GM21447 (cell line): ENCODE measurements around the gene RBM17.
"Not testable (repeated sequence)": the region's sequence is repeated elsewhere in the genome, so short reads cannot be mapped to it uniquely, and the experiment has no call there.

Experiments used
- ATAC-seq: cut with Tn5 transposase; IDR thresholded peaks from one replicate; pipeline ENCODE4 v1.9.1; 2021; ENCODE audit not compliant: unreplicated experiment

Gene RBM17

GRCh38 chr10:6135039-6135438 is 46.2 kb downstream of the RBM17 start:
- no peak for ATAC-seq

- ATAC-seq, result no peak
These were observed 46.8 kb downstream of the RBM17 start for GRCh38 chr10:6135589-6136168.

- ATAC-seq, result peak; percentile 49
These were observed 47.7 kb downstream of the RBM17 start for GRCh38 chr10:6136215-6137201.

GRCh38 chr10:6138456-6138855 is 49.6 kb downstream of the RBM17 start:
- ATAC-seq, result no peak

- no peak for ATAC-seq
These were observed 50.6 kb downstream of the RBM17 start for GRCh38 chr10:6139470-6139869.

- no peak for ATAC-seq
These were observed 51.5 kb downstream of the RBM17 start for GRCh38 chr10:6140141-6140841.

- no peak for ATAC-seq
These were observed 52.1 kb downstream of the RBM17 start for GRCh38 chr10:6140965-6141295.

GRCh38 chr10:6141296-6142151 is 52.7 kb downstream of the RBM17 start:
- peak; percentile 55 for ATAC-seq

GRCh38 chr10:6142186-6142585 is 53.4 kb downstream of the RBM17 start:
- not testable (repeated sequence) for ATAC-seq

GRCh38 chr10:6142644-6143043 is 53.8 kb downstream of the RBM17 start:
- ATAC-seq, result no peak

- ATAC-seq, result no peak
These were observed 54.3 kb downstream of the RBM17 start for GRCh38 chr10:6143181-6143580.

- ATAC-seq, result peak; percentile 62
These were observed 55.8 kb downstream of the RBM17 start for GRCh38 chr10:6144406-6145165.

- ATAC-seq, result peak; percentile 2
These were observed 56.5 kb downstream of the RBM17 start for GRCh38 chr10:6145166-6145987.

- ATAC-seq, result no peak
These were observed 57.4 kb downstream of the RBM17 start for GRCh38 chr10:6146013-6146785.

GRCh38 chr10:6146921-6147320 is 58.1 kb downstream of the RBM17 start:
- no peak for ATAC-seq

- ATAC-seq, result no peak
These were observed 59.4 kb downstream of the RBM17 start for GRCh38 chr10:6148251-6148701.

- no peak for ATAC-seq
These were observed 60.1 kb downstream of the RBM17 start for GRCh38 chr10:6148908-6149307.
